ENCODE measurements around the gene ISY1.

GRCh38 chr3:129184396-129184657 is 23.5 kb upstream of the ISY1 start:
- TF ChIP-seq CTCF (optimal IDR thresholded peaks at IDR 0.05 in 1 of 3, IDR thresholded peaks at IDR 0.05 in 1 of 3, conservative IDR thresholded peaks at IDR 0.05 in 1 of 3; ENCODE audit: extremely low read depth in 1 of 3, insufficient read depth in 2 of 3, low read length in 3 of 3) (no peak), EZH2 (IDR thresholded peaks at IDR 0.05; ENCODE audit: low read length) (no peak)

All from keratinocyte (primary cell).